HCT116 (cell line): ENCODE results near the gene RBBP6. TPM values are rescaled to one million over a fixed set of nuclear protein-coding genes. Genes with fewer than 3 reads are reported as not detected.

Source experiments
- ATAC-seq: fragments of 200-7000 bp; cut with Tn5 transposase; 2 replicates; pipeline ENCODE4 v1.9.1; 2020; ENCODE audit warnings: mild to moderate bottlenecking, moderate library complexity
- BruUV-seq: library from RNA; stranded (reverse); fragments of 400-500 nt; replicated peaks from 2 replicates; lab custom pipeline; 2021; lab: Mats Ljungman, UMichigan
- CTCF ChIA-PET: fragments of 300-600 bp; sonication (Branson Sonifier 250); formaldehyde crosslinking; loops from one replicate; lab custom pipeline; 2021; ENCODE audit warnings: antibody characterized with exemption; lab: Charles Lee
- POLR2A ChIA-PET: fragments of 300-600, 350-600 bp; sonication (Branson Sonifier 250); formaldehyde crosslinking; loops from one replicate; lab custom pipeline; 2021; ENCODE audit warnings: antibody characterized with exemption; lab: Charles Lee
- RAD21 ChIA-PET, 2 experiments: fragments of 300-600 bp; sonication (Branson Sonifier 250); formaldehyde crosslinking; loops; one replicate each; lab custom pipeline; 2023; ENCODE audit warnings: low total read pairs in 2 of 2; ENCODE audit not compliant: uncharacterized antibody in 2 of 2, unreplicated experiment in 2 of 2, low non-redundant PET in 1 of 2; lab: Charles Lee
- DNase-seq: peaks from one replicate; pipeline ENCODE4 v3.0.0-alpha.2; 2010; ENCODE audit warnings: low read depth, low spot score
- H2AFZ ChIP-seq: fragments of 200-600 bp; shearing (Covaris generic), sonication (generic); 2 replicates; pipeline ENCODE4 v1.6.1; 2017; ENCODE audit warnings: low read depth, mixed run types, mixed read lengths, antibody characterized with exemption, low read length; ENCODE audit not compliant: poor library complexity, severe bottlenecking
- H3K27ac ChIP-seq: 2 replicates; pipeline ENCODE4 v1.5.1; 2012; ENCODE audit warnings: low read depth, low read length
- H3K27me3 ChIP-seq: fragments of 200-600 bp; sonication (generic); 2 replicates; pipeline ENCODE4 v1.6.1; 2016; ENCODE audit warnings: mixed run types, low read length, mixed read lengths; ENCODE audit not compliant: insufficient read depth
- H3K36me3 ChIP-seq, 2 experiments: fragments of 200-500 bp in 1 of 2; fragments of 200-600 bp in 1 of 2; sonication (Bioruptor generic) in 1 of 2; sonication (generic) in 1 of 2; 2 replicates each; pipeline versions ENCODE4 v1.5.1 to v1.6.1; 2014 to 2016; ENCODE audit warnings: low read length in 2 of 2, inconsistent platforms in 1 of 2, mixed read lengths in 1 of 2, mixed run types in 1 of 2; ENCODE audit not compliant: insufficient read depth in 2 of 2, control insufficient read depth in 1 of 2
- H3K4me1 ChIP-seq, 2 experiments: fragments of 200-600 bp in 1 of 2; sonication (generic) in 1 of 2; 2 replicates each; pipeline versions ENCODE4 v1.5.1 to v1.6.1; 2012 to 2017; ENCODE audit warnings: low read length in 2 of 2, inconsistent platforms in 1 of 2, mild to moderate bottlenecking in 1 of 2, mixed read lengths in 1 of 2, mixed run types in 1 of 2, moderate library complexity in 1 of 2; ENCODE audit not compliant: insufficient read depth in 2 of 2, control insufficient read depth in 1 of 2
- H3K4me2 ChIP-seq: fragments of 200-600 bp; sonication (generic); 2 replicates; pipeline ENCODE4 v1.6.1; 2017; ENCODE audit warnings: mixed run types, low read length, mixed read lengths
- H3K4me3 ChIP-seq, 2 experiments: fragments of 200-600 bp in 1 of 2; sonication (generic) in 1 of 2; replicated peaks in 1 of 2; 2 replicates each; pipeline ENCODE4 v1.5.1; 2011 to 2016; ENCODE audit warnings: low read length in 2 of 2, control low read depth in 1 of 2, low read depth in 1 of 2, mild to moderate bottlenecking in 1 of 2, mixed read lengths in 1 of 2, mixed run types in 1 of 2
- H3K79me2 ChIP-seq: fragments of 200-600 bp; sonication (generic); 2 replicates; pipeline ENCODE4 v1.6.1; 2017; ENCODE audit warnings: mild to moderate bottlenecking, mixed run types, low read length, moderate library complexity, mixed read lengths; ENCODE audit not compliant: insufficient read depth
- H3K9ac ChIP-seq: fragments of 200-600 bp; sonication (generic); 2 replicates; pipeline ENCODE4 v1.6.1; 2016; ENCODE audit warnings: low read length, mixed read lengths
- H3K9me2 ChIP-seq: fragments of 200-600 bp; sonication (generic), shearing (Covaris generic); 2 replicates; pipeline ENCODE4 v1.6.1; 2017; ENCODE audit warnings: mixed run types, mild to moderate bottlenecking, moderate library complexity; ENCODE audit not compliant: insufficient read depth
- H3K9me3 ChIP-seq, 2 experiments: fragments of 200-500 bp in 1 of 2; fragments of 200-600 bp in 1 of 2; sonication (Bioruptor generic) in 1 of 2; sonication (generic) in 1 of 2; 2 replicates each; pipeline ENCODE4 v1.6.1; 2014 to 2017; ENCODE audit warnings: low read length in 2 of 2, mixed read lengths in 2 of 2, inconsistent platforms in 1 of 2, low read depth in 1 of 2, mild to moderate bottlenecking in 1 of 2, mixed run types in 1 of 2, moderate library complexity in 1 of 2; ENCODE audit not compliant: control insufficient read depth in 1 of 2, insufficient read depth in 1 of 2
- H4K20me1 ChIP-seq: fragments of 200-600 bp; sonication (generic), shearing (Covaris generic); 2 replicates; pipeline ENCODE4 v1.6.1; 2017; ENCODE audit warnings: mixed run types, mild to moderate bottlenecking, moderate library complexity; ENCODE audit not compliant: insufficient read depth
- ATF3 ChIP-seq: IDR thresholded peaks from 2 replicates; pipeline ENCODE4 v1.6.1; 2012
- CTCF ChIP-seq, 3 experiments: fragments of 200-600 bp in 1 of 3; sonication (generic) in 1 of 3; IDR thresholded peaks in 2 of 3; conservative IDR thresholded peaks in 1 of 3; 2 replicates each; pipeline ENCODE4 v1.5.1; 2012 to 2017; ENCODE audit warnings: low read depth in 2 of 3, low read length in 2 of 3, antibody characterized with exemption in 1 of 3, borderline replicate concordance in 1 of 3, control low read depth in 1 of 3, mild to moderate bottlenecking in 1 of 3, mixed read lengths in 1 of 3, mixed run types in 1 of 3, moderate library complexity in 1 of 3; ENCODE audit not compliant: insufficient read depth in 1 of 3
- EGR1 ChIP-seq: IDR thresholded peaks from 2 replicates; pipeline ENCODE4 v1.6.1; 2012; ENCODE audit warnings: low read depth
- ELF1 ChIP-seq: IDR thresholded peaks from 2 replicates; pipeline ENCODE4 v1.6.1; 2012; ENCODE audit warnings: low read depth, borderline replicate concordance
- EZH2phosphoT487 ChIP-seq: fragments of 200-600 bp; IDR thresholded peaks from 2 replicates; pipeline ENCODE4 v1.6.1; 2018; ENCODE audit warnings: antibody characterized with exemption, borderline replicate concordance
- FOSL1 ChIP-seq: IDR thresholded peaks from 2 replicates; pipeline ENCODE4 v1.6.1; 2012; ENCODE audit warnings: low read depth
- JUND ChIP-seq: IDR thresholded peaks from 2 replicates; pipeline ENCODE4 v1.6.1; 2012
- POLR2A ChIP-seq: IDR thresholded peaks from 2 replicates; pipeline ENCODE4 v1.7.0; 2011; ENCODE audit warnings: borderline replicate concordance; ENCODE audit not compliant: insufficient read depth, insufficient read length; ENCODE audit errors: extremely low read depth
- POLR2AphosphoS5 ChIP-seq: IDR thresholded peaks from 2 replicates; pipeline ENCODE4 v1.6.1; 2011; ENCODE audit warnings: mild to moderate bottlenecking, low read depth, low read length, moderate library complexity
- RAD21 ChIP-seq: IDR thresholded peaks from 2 replicates; pipeline ENCODE4 v1.6.1; 2012; ENCODE audit warnings: low read depth, mild to moderate bottlenecking
- REST ChIP-seq: IDR thresholded peaks from 2 replicates; pipeline ENCODE4 v1.6.1; 2012; ENCODE audit warnings: low read depth
- SIN3A ChIP-seq: IDR thresholded peaks from 2 replicates; pipeline ENCODE4 v1.6.1; 2012; ENCODE audit warnings: low read depth
- TCF7L2 ChIP-seq: IDR thresholded peaks from 2 replicates; pipeline ENCODE4 v1.7.0; 2011; ENCODE audit warnings: borderline replicate concordance, inconsistent platforms; ENCODE audit not compliant: insufficient read depth, insufficient read length; ENCODE audit errors: extremely low read depth
- ZNF274 ChIP-seq: fragments of 200-500 bp; sonication (Bioruptor generic); IDR thresholded peaks from 2 replicates; pipeline ENCODE4 v1.6.1; 2014; ENCODE audit warnings: mild to moderate bottlenecking, low read depth, low read length, inconsistent platforms
- intact Hi-C: fragments of 100-400 bp; cut with micrococcal nuclease; formaldehyde crosslinking; loops from 2 replicates; pipeline ENCODE4 v1.10.0; 2022
- total RNA-seq: library from RNA; stranded (reverse); gene quantifications from one replicate; pipeline ENCODE4 v1.2.1, GENCODE V29; 2021; ENCODE audit not compliant: unreplicated experiment

RBBP6 gene
- total RNA-seq, 1 experiment from 2014 or later, result 52.4 TPM

GRCh38 chr16:24610416-24610755, 71.0 kb downstream of the RBBP6 start (continued):
- TF ChIP-seq CTCF (IDR thresholded peaks at IDR 0.05 in 2 of 3, conservative IDR thresholded peaks at IDR 0.05 in 1 of 3; ENCODE audit: borderline replicate concordance in 1 of 3, insufficient read depth in 1 of 3, low read depth in 2 of 3, low read length in 2 of 3), result no peak
- TF ChIP-seq POLR2AphosphoS5, result no peak
- TF ChIP-seq EZH2phosphoT487, result no peak
- TF ChIP-seq ATF3, result no peak
- no peak for TF ChIP-seq ZNF274
- TF ChIP-seq SIN3A, result no peak
- TF ChIP-seq FOSL1, result no peak
- no peak for TF ChIP-seq ELF1
- TF ChIP-seq POLR2A, result no peak
- TF ChIP-seq TCF7L2, result no peak

GRCh38 chr16:24611310-24611709, 71.9 kb downstream of the RBBP6 start:
- BruUV-seq, result no TSS peak
- no peaks in the 10 kb centered on the region for H3K9me2 ChIP-seq
- H3K79me2 ChIP-seq, result no peaks in the 10 kb centered on the region
- H3K27ac ChIP-seq, result no peak overlapping the region
- H3K4me2 ChIP-seq, result no peak overlapping the region
- peaks cover 10% of the 10 kb centered on the region; the same call in 1 of the 2 replicates for H3K27me3 ChIP-seq
- H3K9me3 ChIP-seq, result no peaks in the 10 kb centered on the region
- H3K4me3 ChIP-seq, result no peak overlapping the region
- no peak overlapping the region for H2AFZ ChIP-seq
- ChIA-PET RAD21 (no interaction called here), POLR2A (no interaction called here), CTCF (no interaction called here)
- ATAC-seq, result no peak
- intact Hi-C loops, result no loop called here
- DNase-seq, result no peak
- H3K36me3 ChIP-seq, result no peaks in the 10 kb centered on the region
- H3K4me1 ChIP-seq, result no peaks in the 10 kb centered on the region
- no peak overlapping the region for H3K9ac ChIP-seq
- no peaks in the 10 kb centered on the region for H4K20me1 ChIP-seq
- TF ChIP-seq EGR1, result no peak
- TF ChIP-seq CTCF (IDR thresholded peaks at IDR 0.05 in 2 of 3, conservative IDR thresholded peaks at IDR 0.05 in 1 of 3; ENCODE audit: borderline replicate concordance in 1 of 3, insufficient read depth in 1 of 3, low read depth in 2 of 3, low read length in 2 of 3), result no peak
- TF ChIP-seq SIN3A, result no peak
- no peak for TF ChIP-seq REST
- TF ChIP-seq EZH2phosphoT487, result no peak
- TF ChIP-seq ELF1, result no peak
- TF ChIP-seq JUND, result no peak
- no peak for TF ChIP-seq POLR2A
- no peak for TF ChIP-seq RAD21
- no peak for TF ChIP-seq FOSL1
- TF ChIP-seq TCF7L2, result no peak
